GM19023 (cell line): Measurements from ENCODE around the gene OGFOD2.
A peak's percentile ranks its signal among the peaks of the same experiment; 100 is the strongest.

Experiments
- ATAC-seq: cut with Tn5 transposase; IDR thresholded peaks from one replicate; pipeline ENCODE4 v1.9.1; 2021; ENCODE audit warnings: mild to moderate bottlenecking, moderate library complexity; ENCODE audit not compliant: unreplicated experiment

Gene OGFOD2

DNA sequence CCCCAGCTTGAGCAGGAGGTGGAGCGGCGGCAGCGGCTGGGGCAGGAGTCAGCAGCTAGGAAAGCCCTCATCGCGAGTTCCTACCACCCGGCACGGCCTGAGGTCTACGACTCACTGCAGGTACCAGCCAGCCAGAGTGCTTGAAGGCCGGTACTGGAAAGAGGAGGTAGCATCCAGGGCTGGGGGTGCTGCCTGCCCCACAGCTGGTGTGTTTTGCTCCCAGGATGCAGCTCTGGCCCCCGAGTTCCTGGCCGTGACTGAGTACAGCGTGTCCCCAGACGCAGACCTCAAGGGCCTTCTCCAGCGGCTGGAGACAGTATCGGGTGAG, 1.6 kb downstream of the OGFOD2 start:
- no peak for ATAC-seq

DNA sequence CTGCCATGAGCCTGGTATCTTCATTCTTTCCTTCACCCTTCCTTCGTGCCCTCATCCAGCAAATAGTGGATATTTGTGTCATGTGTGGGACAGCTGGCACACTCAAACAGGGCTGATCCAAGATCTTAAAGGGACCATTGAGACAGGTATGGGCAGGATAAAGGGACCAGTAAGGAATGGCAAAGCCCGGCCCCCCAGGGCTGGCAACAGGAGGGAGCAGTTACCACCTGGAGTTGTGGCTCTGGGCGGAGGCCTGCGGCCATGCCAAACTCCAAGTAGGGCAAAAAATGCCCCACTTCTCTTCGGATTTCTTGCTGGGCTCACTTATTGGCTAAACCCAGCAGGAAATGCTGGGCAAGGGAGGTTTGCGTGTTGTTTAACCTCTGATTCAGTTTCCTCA, 2.1 kb downstream of the OGFOD2 start:
- no peak for ATAC-seq

DNA sequence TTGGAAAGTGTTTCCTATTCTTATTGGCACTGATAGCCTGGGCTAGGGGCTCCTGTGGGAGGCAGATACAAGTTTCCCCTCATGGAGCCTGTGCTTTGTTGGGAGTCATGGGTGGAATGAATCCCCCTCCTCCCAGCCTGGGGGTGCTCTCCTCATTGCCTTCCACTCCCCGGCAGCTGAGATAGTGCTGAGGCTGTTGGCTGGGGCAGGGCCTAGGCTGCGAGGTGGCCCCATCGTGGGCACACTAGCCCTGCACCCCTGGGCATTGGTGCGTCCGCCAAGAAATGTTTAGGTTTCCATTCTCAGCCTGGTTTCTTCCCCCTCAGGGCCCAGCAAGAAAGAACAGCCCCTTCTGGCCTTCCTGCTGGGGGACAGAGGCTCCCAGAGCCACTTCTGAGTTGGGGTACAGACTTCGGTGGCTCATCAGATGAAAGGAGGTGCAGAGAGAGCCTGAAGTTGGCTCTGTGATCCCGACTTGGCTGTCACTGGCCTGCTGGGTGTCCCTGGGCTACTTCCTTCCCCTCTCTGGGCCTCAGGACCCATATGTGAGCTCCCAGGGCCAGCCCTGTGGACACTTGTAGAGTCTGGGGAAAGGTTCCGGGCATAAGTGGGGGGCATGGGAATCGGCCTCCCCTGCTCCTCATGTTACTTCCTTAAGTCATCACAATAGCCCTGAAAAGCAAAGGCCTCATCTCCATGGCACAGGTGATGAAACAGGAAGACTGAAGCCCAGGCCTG, 2.8 kb downstream of the OGFOD2 start:
- no peak for ATAC-seq

DNA sequence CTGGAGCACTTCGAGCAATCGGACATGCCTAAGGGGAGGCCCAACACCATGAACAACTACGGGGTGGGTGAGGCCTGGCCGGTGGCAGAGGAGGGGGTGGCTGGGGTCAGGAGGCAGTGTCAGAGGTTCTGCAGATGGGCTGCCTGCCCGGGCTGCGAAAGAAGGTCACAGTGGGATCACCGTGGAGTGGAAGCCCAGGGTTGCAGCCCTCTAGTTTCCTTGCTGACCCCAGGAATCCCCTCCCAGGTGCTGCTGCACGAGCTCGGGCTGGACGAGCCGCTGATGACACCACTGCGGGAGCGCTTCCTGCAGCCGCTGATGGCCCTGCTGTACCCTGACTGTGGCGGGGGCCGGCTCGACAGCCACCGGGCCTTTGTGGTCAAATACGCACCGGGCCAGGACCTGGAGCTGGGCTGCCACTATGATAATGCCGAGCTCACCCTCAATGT, 3.5 kb downstream of the OGFOD2 start:
- ATAC-seq: no peak

DNA sequence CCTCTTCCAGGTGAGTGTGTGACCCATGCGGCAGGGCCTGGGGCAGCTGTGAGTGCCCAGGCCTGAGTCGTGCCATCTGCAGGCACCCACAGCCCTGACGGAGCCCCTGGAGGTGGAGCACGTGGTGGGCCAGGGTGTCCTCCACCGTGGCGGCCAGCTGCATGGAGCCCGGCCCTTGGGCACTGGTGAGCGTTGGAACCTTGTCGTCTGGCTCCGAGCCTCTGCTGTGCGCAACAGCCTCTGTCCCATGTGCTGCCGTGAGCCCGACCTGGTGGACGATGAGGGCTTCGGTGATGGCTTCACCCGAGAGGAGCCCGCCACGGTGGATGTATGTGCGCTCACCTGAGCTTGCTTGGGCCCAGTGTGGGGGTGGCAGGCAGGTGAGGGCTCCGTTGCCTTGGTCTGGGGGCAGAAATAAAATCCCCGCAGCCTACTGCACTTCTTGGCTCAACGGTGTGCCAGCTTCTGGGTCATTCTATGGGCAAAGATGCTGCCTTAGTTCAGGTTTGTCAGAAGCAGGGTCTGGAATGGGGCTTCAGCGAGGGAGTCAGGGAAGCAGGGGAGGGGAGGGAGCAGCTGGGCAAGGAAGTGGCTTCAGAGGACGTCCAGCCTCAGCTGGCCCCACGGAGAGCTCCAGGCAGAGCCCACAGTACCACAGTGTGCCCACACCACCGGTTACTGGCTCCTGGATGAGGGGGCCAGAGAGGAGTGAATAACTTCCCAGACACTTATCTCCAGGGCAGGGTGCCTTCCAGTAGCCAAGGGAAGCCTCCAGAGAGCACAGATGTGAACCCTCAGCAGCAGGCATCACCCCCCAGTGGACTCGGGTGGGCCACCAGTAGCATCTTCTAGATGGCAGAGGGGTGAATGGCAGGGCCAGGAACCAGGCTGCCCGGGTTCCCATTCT, 4.2 kb downstream of the OGFOD2 start:
- no peak for ATAC-seq

DNA sequence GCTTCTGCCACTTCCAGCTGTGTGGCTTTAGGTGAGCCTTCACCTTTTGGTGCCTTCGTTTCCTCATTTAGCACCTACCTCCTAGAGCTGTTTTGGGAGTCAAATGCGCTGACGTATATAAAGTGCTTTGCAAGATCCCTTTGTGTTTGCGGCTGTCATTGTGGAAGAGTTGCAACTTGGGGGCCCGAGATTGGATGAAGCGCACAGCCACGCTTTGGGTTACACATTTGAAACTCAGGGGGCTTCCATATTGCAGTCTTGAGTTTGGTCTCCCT, 4.8 kb downstream of the OGFOD2 start:
- no peak for ATAC-seq

DNA sequence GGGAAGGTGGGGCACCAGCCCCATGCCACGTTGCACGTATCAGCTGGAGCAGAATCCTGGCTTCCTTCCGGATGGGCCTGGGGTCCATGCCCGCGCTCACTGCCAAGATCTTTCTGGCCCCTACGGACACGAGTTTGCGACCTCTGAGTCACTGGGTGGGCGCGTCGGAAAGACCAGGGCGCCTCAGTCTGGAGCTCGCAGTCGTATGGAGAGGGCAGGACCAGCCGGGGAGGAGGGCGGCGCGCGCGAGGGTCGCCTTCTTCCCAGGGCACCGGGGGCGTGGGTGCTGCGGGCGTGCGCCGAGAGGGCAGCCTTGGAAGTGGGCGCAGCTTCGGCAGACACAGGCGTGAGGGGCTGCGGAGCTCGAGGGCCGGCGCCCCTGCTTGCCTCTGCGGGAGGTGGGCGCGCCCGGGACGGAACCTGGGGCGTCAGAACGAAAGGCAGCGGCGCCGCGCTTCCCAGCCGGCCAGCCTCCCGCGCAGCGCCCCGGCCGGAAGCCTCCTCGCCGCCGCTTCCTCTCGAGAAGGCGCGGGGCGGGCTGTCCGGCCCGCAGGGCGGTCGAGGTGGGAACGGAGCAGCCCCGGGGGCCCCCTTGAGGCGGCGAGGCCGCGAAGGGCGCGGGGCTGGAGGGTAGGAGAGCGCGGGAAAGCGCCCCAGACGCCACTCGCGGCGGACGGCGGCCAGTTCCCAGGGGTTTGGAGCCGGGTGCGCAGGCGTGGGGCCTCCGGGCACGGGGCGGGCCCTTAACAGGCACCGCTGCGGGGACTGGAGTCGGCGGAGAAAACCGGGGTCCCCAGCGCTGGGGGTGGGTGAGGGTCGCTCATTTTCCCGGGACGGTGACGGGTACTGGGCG, 5.4 kb downstream of the OGFOD2 start, which contains the start of gene ARL6IP4:
Gene ARL6IP4 (plus strand): TSS at position 499 of the 853 bp plus-strand sequence. CDS start 459 bp downstream, outside the sequence.
- peak; percentile 58 for ATAC-seq

DNA sequence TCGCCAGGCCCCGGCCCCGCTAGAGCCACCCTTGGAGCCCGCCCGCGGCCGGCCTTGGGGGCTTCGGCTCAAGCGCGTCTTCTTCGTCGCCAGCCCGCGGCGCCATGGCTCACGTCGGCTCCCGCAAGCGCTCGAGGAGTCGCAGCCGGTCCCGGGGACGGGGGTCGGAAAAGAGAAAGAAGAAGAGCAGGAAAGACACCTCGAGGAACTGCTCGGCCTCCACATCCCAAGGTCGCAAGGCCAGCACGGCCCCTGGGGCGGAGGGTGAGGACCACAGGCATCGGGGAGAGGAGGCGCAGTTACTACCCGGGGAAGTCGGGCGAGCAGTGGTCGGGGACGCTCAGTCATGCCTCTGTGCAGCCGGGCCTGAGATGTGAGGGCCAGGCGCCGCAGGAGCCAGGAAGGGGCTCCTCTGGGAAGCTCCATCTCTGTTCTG, 6.0 kb downstream of the OGFOD2 start:
- peak; percentile 9 for ATAC-seq

DNA sequence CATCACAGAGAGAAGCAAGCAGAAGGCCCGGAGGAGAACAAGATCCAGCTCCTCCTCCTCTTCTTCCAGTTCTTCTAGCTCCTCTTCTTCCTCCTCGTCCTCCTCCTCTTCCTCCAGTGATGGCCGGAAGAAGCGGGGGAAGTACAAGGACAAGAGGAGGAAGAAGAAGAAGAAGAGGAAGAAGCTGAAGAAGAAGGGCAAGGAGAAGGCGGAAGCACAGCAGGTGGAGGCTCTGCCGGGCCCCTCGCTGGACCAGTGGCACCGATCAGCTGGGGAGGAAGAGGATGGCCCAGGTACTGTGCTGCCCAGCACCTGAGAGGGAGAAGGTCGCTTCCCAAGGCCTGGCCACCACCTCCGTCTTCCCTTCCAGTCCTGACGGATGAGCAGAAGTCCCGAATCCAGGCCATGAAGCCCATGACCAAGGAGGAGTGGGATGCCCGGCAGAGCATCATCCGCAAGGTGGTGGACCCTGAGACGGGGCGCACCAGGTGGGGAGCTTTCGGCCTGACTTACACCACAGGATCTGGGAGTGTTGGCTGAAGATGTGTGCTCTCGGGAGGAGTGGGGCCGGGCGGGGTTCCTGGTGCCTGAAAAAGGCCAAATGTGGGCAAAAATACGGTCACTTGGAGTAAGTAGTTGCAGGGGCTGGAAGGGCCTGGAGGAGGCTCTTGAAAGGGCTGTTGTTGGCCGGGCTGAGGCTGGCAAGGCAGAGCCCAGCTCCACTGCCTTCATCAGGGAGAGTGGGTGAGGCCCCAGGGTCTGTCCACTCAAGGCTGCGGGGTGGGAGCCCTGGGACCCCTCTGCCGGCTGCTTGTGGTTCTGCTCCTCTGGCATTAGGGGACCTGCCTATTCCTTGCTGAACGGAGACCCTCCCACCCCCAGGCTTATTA, 6.8 kb downstream of the OGFOD2 start:
- no peak for ATAC-seq

DNA sequence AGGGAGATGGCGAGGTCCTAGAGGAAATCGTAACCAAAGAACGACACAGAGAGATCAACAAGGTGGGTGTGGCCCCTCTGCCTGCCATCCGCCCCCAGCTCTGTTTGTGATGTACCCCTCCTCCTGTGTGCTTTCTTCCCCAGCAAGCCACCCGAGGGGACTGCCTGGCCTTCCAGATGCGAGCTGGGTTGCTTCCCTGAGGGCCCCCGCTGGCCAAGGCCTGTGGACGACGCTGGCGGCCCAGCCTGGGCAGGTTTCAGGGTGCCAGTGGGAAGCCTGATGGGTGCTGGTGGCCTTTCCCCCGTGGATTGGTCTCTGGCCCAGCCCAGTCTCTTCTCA, 7.4 kb downstream of the OGFOD2 start:
- no peak for ATAC-seq

DNA sequence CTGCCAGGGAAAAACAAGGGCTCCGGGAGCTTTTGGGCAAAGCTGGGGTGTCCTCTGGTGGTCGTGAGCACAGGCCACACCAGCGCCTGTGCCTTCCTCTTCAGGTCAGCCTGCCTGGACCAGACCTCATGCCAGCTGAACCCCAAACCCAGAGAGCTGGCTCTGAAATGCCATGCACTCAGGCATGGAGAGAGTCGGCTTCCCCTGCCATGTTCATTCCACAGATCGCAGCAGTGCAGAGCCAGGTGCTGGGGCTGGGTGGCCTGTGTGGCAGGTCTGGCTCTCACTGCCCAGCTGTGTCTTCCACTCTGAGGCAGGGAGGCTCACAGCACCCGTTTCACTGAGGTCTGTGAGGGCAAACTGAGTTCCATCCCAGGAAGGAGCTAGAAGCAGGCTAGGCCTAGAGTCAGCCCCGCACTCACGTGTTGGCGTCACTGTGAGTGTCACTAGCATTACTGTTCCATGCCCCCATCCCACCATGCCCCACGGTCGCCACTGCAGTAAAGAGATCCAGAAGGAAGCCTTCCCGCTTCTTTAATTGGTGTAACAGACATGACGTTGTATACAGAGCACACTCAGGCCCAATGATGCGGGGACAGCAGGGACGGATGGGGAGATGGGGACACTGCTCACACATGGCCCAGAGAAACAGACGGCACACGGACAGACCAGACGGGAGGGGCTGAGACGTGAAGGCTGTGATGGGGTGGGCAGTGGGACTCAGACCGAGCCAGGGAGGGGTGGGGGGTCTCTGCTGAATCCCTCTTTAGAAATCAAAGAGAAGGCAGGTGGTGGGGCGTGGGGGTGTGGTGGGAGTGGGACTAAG, 8.1 kb downstream of the OGFOD2 start:
- ATAC-seq: no peak

DNA sequence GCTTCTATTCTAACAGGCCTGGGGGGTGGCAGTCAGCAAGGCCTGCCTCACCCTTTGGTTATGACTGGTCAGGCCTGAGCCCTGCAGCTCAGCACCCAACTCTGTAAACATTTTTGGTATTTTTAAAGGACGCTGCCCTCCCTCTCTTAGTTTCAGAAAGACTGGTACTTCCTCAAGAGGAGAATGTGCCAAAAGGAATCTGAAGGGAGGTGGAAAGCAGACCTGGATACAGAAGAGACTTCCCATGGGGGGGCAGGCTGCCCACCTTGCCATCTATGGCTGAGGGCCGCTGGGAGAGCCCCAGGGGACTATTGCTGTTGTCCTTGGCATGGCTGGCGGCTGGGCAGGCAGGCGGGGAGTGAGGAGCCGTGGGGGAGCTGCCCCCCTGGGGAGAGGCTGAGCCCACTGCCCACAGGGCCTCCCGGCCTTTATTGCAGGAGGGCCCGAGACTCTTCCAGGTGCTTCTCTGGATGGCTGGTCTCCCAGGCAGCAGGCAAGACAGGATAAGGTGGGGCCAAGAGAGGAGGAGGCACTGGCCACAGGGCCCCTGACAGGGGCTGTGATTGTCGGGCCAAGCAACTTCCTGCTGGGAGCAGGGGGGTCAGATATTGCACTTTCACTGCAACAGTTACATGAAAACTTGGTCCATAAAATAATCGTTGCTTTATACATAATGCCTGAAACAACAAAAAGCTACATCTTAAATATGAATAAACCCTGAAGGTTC, 8.9 kb downstream of the OGFOD2 start:
- no peak for ATAC-seq

DNA sequence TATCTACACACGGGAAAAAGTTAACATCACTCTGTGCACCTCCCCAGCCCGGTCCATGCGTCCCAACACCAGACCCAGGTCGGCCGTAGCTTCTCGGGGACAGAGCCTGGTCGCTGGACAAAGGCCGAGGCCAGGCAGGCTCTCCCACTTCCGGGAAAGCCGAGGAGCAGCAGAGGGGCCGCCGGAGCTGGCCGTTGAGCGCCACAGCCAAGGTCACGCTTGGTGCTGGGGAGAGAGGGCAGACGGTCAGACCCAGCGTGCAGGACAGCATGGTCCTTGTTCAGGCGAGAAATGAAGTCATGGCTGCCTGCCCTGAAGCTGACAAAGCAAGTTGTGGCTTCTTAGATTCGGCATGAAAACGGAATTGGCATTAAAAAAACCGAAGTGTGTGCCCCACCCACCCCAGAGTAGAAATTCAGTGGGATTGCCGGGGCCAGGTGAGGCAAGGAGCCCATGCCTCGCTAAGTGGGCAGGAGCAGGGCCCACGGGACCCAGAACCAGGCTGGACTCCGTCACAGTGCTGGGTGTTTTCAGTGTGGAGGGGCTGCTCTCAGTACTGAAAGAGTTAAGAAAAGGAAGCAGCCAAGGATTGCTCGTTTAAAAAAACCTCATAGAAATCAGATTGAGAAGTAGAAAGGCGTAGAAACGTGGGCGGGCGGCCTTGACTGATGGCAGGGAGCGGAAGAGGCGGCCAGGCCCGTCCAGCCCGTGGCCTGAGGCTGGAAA, 9.7 kb downstream of the OGFOD2 start:
- ATAC-seq: no peak

DNA sequence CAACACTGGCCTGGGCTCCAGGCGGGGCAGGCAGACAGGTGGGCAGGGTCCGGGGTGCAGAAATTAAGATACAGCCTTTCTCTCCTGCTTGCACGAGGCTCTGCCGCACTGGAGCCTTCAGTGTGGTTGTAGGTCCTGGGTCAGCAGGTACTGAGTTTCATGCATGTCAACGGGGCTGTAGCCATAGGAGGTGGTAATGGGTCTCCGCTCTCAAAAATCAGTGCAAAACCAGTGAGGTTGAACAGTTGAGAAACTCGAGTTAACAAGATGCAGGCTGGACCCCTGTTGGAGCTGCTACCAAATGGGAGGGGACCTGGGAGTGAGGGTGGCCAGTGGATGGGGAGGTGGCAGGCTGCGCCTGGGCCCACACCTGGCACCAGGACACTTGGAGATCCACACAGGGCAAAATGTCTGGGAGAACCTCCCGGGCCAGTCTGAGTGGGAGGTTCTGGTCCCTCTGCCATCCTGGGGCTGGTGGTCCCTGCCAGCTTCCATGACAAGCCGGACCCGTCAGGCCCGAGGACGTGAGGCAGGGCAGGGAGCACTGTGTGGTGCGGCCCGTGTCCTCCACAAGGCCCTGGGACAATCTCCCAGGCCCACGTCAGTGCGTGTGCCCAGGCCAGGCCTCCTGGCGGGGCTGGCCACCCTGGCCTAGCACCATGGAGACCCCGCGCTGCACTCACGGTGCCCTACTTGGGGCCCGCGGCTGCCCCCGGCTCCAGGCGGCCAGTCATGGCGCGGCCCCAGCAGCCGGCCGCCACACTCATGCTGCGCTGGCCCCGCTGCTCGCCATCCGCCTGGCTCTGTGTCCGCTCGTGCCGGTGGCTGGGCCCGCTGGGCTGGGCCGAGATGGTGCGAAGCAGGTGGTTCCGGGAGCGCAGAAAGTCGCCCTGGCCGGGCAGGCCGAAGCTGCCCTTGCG, 10.6 kb downstream of the OGFOD2 start:
- no peak for ATAC-seq

DNA sequence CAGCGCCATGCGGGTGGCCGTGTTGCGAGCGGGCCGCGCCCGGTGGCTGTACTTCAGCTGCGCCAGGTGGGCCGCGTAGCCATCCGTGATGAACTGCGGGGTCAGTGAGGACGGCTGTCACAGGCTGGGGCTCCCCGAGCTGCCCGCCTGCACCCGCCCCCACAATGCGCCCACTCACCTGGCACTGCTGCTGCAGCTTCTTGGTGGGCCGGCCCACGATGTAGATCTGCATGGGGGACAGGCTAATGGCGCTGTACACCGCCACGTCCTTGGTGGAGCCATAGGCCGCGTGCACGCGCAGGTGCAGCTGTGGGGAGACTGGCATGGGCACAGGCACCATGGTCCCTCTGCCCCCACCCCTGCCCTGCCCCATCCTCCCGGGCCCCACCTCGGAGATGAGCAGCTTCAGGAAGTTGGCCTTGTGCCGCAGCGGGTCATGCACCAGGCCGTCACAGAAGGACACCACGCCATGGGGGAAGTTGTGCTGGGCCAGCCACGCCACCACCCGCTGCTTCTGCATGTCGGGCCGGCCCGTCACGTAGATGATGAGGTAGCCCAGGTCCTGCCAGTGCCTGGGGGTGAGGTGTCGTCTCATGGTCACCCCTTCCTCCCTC, 11.3 kb downstream of the OGFOD2 start:
- no peak for ATAC-seq

DNA sequence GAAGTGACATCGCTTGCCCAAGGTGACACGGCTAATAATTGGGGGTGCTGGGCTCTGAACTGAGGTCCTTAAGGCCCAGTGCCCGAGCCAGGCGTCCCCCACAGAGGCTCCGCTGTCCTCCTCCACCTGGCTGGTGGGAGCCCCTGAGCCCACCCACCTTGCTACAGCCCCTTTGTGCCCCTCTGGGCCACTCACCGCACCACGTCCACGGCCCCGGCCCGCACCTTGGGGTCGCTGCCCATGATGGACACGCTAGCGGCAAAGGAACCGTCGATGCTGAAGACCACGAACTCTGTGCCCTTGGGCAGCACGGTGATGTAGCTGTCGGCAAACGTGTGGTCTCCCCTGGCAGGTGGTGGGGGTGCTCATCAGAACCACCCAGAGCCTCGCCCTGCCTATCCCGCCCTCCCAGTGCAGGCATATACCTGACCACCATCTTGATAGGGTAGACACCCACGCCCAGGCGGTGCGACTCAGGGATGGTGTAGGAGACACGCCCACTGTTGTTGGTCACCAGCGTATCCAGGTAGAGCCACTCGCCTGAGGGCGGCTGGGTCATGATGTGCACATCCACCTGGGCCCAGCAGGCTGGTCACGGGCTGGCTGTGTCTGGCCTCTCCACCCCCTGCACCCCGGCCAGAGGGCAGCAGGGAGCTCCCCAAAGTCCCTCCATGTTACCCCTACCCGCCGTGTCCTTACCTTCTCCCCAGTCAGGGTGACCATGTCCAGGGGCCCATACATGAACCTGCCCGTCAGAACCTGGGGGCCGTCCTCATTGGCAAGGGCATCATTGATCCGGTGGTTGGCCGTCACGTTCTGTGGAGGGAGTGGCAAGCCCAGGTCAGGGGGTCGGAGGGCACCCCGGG, 12.3 kb downstream of the OGFOD2 start:
- ATAC-seq: no peak
